Measurements from ENCODE around the gene SPRED2. TPM values are rescaled to one million over a fixed set of nuclear protein-coding genes. Genes with fewer than 3 reads are reported as not detected.

SPRED2 gene
- total RNA-seq, 1 donor from 2014 or later = 54.5 TPM

DNA sequence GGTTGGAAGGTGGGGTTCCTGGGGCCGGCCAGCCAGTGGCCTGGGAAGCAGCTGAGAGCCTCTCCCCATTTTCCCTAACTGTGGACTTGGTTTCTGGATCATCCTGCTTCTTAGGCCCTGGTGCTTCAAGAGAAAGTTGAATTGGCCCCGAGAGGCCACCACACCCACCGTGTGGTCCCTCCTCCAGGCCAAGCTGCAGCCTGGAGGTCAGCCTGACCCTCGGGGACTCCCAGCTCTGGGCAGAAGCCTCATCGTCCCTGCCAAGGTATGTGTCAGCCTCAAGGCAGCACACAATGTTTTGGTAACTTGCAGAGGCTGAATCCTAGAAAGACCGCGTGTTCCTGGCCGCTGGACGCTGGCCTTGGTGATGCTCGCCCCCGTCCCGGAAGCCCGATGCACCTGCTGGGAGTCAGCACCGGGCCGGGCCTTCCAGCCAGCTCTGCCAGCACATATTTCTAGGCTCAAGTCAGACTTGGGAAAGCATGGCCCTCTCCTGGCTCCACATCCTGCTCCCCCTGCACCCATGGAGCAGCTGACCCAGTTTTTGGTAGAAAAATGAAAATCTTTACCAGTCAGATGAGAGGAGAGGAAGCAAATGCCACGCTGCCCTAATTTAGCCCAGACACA lies 132.2 kb downstream of the SPRED2 start:
- DNase-seq = no peak
- TF ChIP-seq, protein P1, sequence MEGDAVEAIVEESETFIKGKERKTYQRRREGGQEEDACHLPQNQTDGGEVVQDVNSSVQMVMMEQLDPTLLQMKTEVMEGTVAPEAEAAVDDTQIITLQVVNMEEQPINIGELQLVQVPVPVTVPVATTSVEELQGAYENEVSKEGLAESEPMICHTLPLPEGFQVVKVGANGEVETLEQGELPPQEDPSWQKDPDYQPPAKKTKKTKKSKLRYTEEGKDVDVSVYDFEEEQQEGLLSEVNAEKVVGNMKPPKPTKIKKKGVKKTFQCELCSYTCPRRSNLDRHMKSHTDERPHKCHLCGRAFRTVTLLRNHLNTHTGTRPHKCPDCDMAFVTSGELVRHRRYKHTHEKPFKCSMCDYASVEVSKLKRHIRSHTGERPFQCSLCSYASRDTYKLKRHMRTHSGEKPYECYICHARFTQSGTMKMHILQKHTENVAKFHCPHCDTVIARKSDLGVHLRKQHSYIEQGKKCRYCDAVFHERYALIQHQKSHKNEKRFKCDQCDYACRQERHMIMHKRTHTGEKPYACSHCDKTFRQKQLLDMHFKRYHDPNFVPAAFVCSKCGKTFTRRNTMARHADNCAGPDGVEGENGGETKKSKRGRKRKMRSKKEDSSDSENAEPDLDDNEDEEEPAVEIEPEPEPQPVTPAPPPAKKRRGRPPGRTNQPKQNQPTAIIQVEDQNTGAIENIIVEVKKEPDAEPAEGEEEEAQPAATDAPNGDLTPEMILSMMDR (IDR thresholded peaks at IDR 0.05; ENCODE audit: partially characterized antibody, unreplicated experiment) = no peak
- H3K4me3 Mint-ChIP-seq (ENCODE audit: unreplicated experiment) = peak overlapping the region; percentile 25
- no peak overlapping the region for H3K27ac Mint-ChIP-seq (ENCODE audit: unreplicated experiment)
- H3K9me3 Mint-ChIP-seq (ENCODE audit: unreplicated experiment) = peaks cover 2% of the 10 kb centered on the region
- H3K4me1 Mint-ChIP-seq (ENCODE audit: low read depth, unreplicated experiment) = peaks cover 32% of the 10 kb centered on the region
- no peaks in the 10 kb centered on the region for H3K36me3 Mint-ChIP-seq (ENCODE audit: unreplicated experiment)
- peaks cover 6% of the 10 kb centered on the region for H3K27me3 Mint-ChIP-seq (ENCODE audit: unreplicated experiment)

DNA sequence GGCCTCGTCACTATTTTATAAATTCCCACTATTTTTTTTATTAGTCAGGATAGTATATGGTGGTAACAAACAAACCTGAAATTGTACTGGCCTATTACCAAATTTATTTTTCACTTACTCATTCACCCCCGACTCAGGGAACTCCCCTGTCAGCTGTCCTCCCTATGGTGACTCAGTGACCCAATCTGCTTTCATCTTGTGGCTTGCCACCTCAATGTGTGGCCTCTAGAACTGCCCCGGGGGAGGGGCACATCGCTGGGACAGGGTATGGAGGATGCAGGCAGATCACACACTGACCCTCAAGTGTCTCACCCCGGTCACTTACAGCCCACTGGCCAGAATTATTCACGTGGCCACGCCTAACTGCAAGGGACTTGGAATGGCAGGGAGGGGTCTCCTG lies 133.2 kb downstream of the SPRED2 start:
- no peak for DNase-seq
- Mint-ChIP-seq H3K4me1 (ENCODE audit: low read depth, unreplicated experiment) (peaks cover 37% of the 10 kb centered on the region), H3K4me3 (ENCODE audit: unreplicated experiment) (no peak overlapping the region), H3K9me3 (ENCODE audit: unreplicated experiment) (peaks cover 6% of the 10 kb centered on the region), H3K36me3 (ENCODE audit: unreplicated experiment) (no peaks in the 10 kb centered on the region), H3K27ac (ENCODE audit: unreplicated experiment) (no peak overlapping the region), H3K27me3 (ENCODE audit: unreplicated experiment) (peaks cover 11% of the 10 kb centered on the region)
- TF ChIP-seq, protein P1 (IDR thresholded peaks at IDR 0.05; ENCODE audit: partially characterized antibody, unreplicated experiment) = no peak

DNA sequence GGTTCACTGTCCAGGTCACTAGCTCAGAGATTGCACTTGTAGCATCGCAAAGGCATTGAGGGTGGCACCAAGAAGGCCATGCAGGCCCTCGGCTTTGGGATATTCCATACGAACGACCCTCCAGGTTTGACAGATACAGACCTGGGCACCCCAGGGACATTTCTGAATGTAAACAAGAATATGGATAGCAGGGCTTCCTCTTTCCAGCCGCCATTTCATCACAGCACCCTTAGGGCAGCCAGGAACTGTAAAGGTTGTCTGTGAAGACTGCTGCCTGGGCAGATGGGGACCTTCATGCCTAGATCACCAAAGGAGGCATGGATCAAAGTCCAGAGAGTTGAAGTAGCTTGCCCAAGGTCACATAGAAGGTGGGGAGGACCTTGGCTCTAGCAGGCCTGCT lies 134.3 kb downstream of the SPRED2 start:
- H3K4me1 Mint-ChIP-seq (ENCODE audit: low read depth, unreplicated experiment) = peaks cover 38% of the 10 kb centered on the region
- H3K4me3 Mint-ChIP-seq (ENCODE audit: unreplicated experiment) = no peak overlapping the region
- H3K9me3 Mint-ChIP-seq (ENCODE audit: unreplicated experiment) = peaks cover 6% of the 10 kb centered on the region
- H3K27ac Mint-ChIP-seq (ENCODE audit: unreplicated experiment) = no peak overlapping the region
- no peaks in the 10 kb centered on the region for H3K36me3 Mint-ChIP-seq (ENCODE audit: unreplicated experiment)
- peaks cover 11% of the 10 kb centered on the region for H3K27me3 Mint-ChIP-seq (ENCODE audit: unreplicated experiment)
- TF ChIP-seq, protein P1 (IDR thresholded peaks at IDR 0.05; ENCODE audit: partially characterized antibody, unreplicated experiment) = no peak
- no peak for DNase-seq

DNA sequence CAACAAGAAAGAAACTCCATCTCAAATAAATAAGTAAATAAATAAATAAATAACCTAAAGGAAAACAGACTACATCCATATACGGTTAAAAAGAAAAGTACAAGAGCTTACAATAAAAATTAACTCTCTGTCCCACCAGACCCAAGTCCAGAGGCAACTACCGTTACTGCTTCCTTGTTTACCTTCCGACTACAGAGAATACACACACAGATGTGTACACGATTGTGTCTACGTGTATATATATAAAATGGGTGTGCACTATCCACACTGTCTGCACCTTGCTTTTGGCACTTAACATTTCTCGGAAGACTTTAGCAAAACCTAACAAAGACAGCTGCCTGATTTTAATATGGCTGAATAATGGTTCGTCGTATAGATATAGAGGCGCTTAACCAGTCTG lies 134.9 kb downstream of the SPRED2 start:
- no peak overlapping the region for H3K4me3 Mint-ChIP-seq (ENCODE audit: unreplicated experiment)
- TF ChIP-seq, protein P1 (IDR thresholded peaks at IDR 0.05; ENCODE audit: partially characterized antibody, unreplicated experiment) = no peak
- no peak overlapping the region for H3K27ac Mint-ChIP-seq (ENCODE audit: unreplicated experiment)
- peaks cover 11% of the 10 kb centered on the region for H3K27me3 Mint-ChIP-seq (ENCODE audit: unreplicated experiment)
- DNase-seq = no peak
- peaks cover 41% of the 10 kb centered on the region for H3K4me1 Mint-ChIP-seq (ENCODE audit: low read depth, unreplicated experiment)
- H3K36me3 Mint-ChIP-seq (ENCODE audit: unreplicated experiment) = no peaks in the 10 kb centered on the region
- H3K9me3 Mint-ChIP-seq (ENCODE audit: unreplicated experiment) = peaks cover 5% of the 10 kb centered on the region

DNA sequence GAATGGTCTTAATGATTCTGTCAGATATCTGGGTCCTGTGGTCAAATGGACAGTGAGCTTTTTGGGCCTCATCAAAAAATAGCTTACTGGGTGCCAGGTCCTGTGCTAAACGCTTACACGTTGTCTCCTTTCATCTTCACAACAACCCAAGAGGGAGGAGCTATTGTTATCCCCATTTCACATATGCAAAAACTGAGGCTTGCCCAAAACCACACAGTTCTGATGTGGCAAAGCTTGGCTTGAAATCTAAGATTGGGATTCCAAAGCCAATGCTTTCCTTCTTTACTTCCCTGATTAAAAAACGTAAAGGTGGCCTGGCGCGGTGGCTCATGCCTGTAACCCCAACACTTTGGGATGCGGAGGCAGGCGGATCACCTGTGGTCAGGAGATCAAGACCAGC lies 135.4 kb downstream of the SPRED2 start:
- peaks cover 4% of the 10 kb centered on the region for H3K9me3 Mint-ChIP-seq (ENCODE audit: unreplicated experiment)
- no peak overlapping the region for H3K4me3 Mint-ChIP-seq (ENCODE audit: unreplicated experiment)
- peaks cover 38% of the 10 kb centered on the region for H3K4me1 Mint-ChIP-seq (ENCODE audit: low read depth, unreplicated experiment)
- H3K36me3 Mint-ChIP-seq (ENCODE audit: unreplicated experiment) = no peaks in the 10 kb centered on the region
- H3K27ac Mint-ChIP-seq (ENCODE audit: unreplicated experiment) = no peak overlapping the region
- TF ChIP-seq, protein P1 (IDR thresholded peaks at IDR 0.05; ENCODE audit: partially characterized antibody, unreplicated experiment) = no peak
- H3K27me3 Mint-ChIP-seq (ENCODE audit: unreplicated experiment) = peaks cover 11% of the 10 kb centered on the region
- DNase-seq = no peak

Data from glutamatergic neuron (in vitro differentiated cells).